Naive B cell (primary cell): ENCODE measurements around the gene PNMA8A. TPM values are rescaled to one million over a fixed set of nuclear protein-coding genes. Genes with fewer than 3 reads are reported as not detected.

Experiments used
- ATAC-seq, 2 donors: fragments of 150-1000 bp; cut with Tn5 transposase; 2 replicates each; pipeline ENCODE4 v1.10.0; 2021; ENCODE audit warnings: low read depth in 2 of 2, mild to moderate bottlenecking in 2 of 2, moderate library complexity in 2 of 2
- DNase-seq: peaks from one replicate; pipeline ENCODE4 v3.0.0; 2022
- H3K27ac Mint-ChIP-seq, 6 donors: one replicate each; pipeline ENCODE4 v1.8.0; 2020 to 2022; ENCODE audit warnings: mild to moderate bottlenecking in 6 of 6, mixed read lengths in 6 of 6, moderate library complexity in 5 of 6, inconsistent platforms in 2 of 6
- H3K27me3 Mint-ChIP-seq, 3 donors: one replicate each; pipeline ENCODE4 v1.8.0; 2021 to 2022; ENCODE audit warnings: mixed read lengths in 3 of 3, mild to moderate bottlenecking in 1 of 3
- H3K36me3 Mint-ChIP-seq, 2 donors: one replicate each; pipeline ENCODE4 v1.8.0; 2020 to 2022; ENCODE audit warnings: mixed read lengths in 2 of 2, inconsistent platforms in 1 of 2, mild to moderate bottlenecking in 1 of 2
- H3K4me1 Mint-ChIP-seq, 3 donors: one replicate each; pipeline ENCODE4 v1.8.0; 2020 to 2022; ENCODE audit warnings: mixed read lengths in 3 of 3, inconsistent platforms in 1 of 3, mild to moderate bottlenecking in 1 of 3, moderate library complexity in 1 of 3
- H3K4me3 Mint-ChIP-seq, 8 donors: one replicate each; pipeline ENCODE4 v1.8.0; 2020 to 2022; ENCODE audit warnings: mild to moderate bottlenecking in 8 of 8, mixed read lengths in 8 of 8, moderate library complexity in 8 of 8, inconsistent platforms in 2 of 8
- H3K9me3 Mint-ChIP-seq, 7 donors: one replicate each; pipeline ENCODE4 v1.8.0; 2020 to 2022; ENCODE audit warnings: mixed read lengths in 7 of 7, mild to moderate bottlenecking in 5 of 7, inconsistent platforms in 2 of 7, moderate library complexity in 1 of 7
- polyA plus RNA-seq, 6 donors: library from polyadenylated mRNA; unstranded; fragments of 300-500 nt; fragmentation: Illumina TruSeq; gene quantifications; one replicate each; pipeline ENCODE4 v1.2.3, GENCODE V29; 2021; ENCODE audit warnings: low read depth in 6 of 6

Gene PNMA8A
- polyA plus RNA-seq, 6 donors from 2014 or later = not detected

GRCh38 chr19:46428239-46429135, 42.9 kb downstream of the PNMA8A start, which contains the start of gene PNMA8C:
Gene PNMA8C (minus strand): TSS chr19:46428936. CDS start chr19:46428359, 577 bp downstream.
- peak within 1 kb of the TSS; percentile 6 to 90 (median 80) for H3K4me3 Mint-ChIP-seq
- peaks cover 55 to 85% (median 62%) of the 10 kb centered on the region in 3 donors for H3K27me3 Mint-ChIP-seq
- H3K9me3 Mint-ChIP-seq = peaks cover 0 to 3% (median 0%) of the 10 kb centered on the region in 7 donors
- peak; percentile 64 to 69 for ATAC-seq
- peak; percentile 20 for DNase-seq
- H3K27ac Mint-ChIP-seq = peak within 1 kb of the TSS in 5 of 6 donors; percentile 61 to 89 (median 72)
- H3K36me3 Mint-ChIP-seq = no peaks in the 10 kb centered on the region
- H3K4me1 Mint-ChIP-seq = peaks cover 25 to 34% (median 30%) of the 10 kb centered on the region in 3 donors

DNA sequence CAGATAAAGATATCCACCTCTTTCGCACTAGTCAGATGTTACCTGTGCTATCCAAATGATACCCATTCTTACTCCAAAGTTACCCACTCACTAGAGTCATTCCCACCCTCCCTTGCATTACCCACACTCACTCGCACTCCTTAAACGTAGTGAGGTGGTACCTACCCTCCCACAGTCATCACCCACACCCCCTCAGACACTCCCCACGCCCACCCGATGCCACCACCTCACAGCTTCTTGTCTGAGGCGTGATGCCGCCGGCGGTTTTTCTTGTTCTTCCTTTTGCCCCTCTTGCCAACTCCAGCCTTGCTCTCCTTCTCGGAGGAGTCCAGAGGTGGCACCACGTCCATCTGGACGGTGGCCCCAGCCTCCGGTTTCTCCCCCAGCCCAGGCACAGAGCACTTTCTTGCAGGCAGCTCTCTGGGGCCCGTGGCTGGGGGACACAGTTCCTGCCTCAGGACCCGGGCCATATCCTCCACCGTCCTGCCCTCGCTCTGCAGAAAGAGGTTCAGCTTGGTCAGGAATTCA, 43.8 kb downstream of the PNMA8A start:
- peaks cover 0 to 3% (median 0%) of the 10 kb centered on the region in 7 donors for H3K9me3 Mint-ChIP-seq
- H3K36me3 Mint-ChIP-seq = no peaks in the 10 kb centered on the region
- peaks cover 25 to 34% (median 30%) of the 10 kb centered on the region in 3 donors for H3K4me1 Mint-ChIP-seq
- no peak for ATAC-seq
- peak overlapping the region in 1 of 6 donors; percentile 61 for H3K27ac Mint-ChIP-seq
- no peak for DNase-seq
- H3K4me3 Mint-ChIP-seq = peak overlapping the region in 5 of 8 donors; percentile 32 to 82 (median 64)
- H3K27me3 Mint-ChIP-seq = peaks cover 63 to 89% (median 69%) of the 10 kb centered on the region in 3 donors

DNA sequence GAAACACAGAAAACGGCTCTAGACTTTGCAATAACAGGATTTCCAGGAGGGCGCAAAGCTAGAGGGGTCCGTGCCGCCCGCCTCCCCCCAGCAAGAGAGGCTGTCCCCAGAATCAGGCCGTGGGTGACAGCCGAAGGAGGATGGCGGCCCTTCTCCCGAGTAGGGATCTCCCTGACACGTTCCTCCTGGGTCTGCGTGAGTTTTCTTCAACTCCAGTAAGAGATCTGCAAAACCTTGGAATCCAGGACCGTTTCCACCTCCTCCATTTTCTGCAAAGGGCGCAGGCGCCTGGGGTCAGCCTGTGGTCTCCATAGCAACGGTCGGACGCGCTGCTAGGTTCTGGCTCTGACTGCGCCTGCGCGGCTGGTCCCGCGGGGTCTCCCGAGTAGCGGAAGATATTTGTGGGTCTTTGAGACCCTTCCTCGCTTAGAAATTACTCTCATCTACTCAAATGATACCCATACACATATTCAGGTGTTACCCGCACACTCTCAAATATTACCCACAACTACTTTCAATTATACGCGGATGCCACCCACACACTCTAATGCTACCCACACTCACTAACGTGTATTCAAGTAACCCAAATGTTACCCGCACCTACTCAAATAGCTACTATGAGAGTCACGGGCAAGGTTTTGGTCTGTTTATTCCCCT, 44.7 kb downstream of the PNMA8A start:
- H3K36me3 Mint-ChIP-seq = no peaks in the 10 kb centered on the region
- no peak for DNase-seq
- ATAC-seq = peak in 1 of 2 donors; percentile 20
- peaks cover 25 to 34% (median 30%) of the 10 kb centered on the region in 3 donors for H3K4me1 Mint-ChIP-seq
- peak overlapping the region in 7 of 8 donors; percentile 1 to 71 (median 65) for H3K4me3 Mint-ChIP-seq
- peaks cover 0 to 3% (median 0%) of the 10 kb centered on the region in 7 donors for H3K9me3 Mint-ChIP-seq
- H3K27ac Mint-ChIP-seq = no peak overlapping the region
- peaks cover 64 to 86% (median 69%) of the 10 kb centered on the region in 3 donors for H3K27me3 Mint-ChIP-seq

- no peak overlapping the region for H3K27ac Mint-ChIP-seq
- H3K4me1 Mint-ChIP-seq = peaks cover 25 to 34% (median 30%) of the 10 kb centered on the region in 3 donors
- H3K9me3 Mint-ChIP-seq = peaks cover 0 to 3% (median 0%) of the 10 kb centered on the region in 7 donors
- H3K27me3 Mint-ChIP-seq = peaks cover 60 to 85% (median 65%) of the 10 kb centered on the region in 3 donors
- no peaks in the 10 kb centered on the region for H3K36me3 Mint-ChIP-seq
- ATAC-seq (no peak), DNase-seq (no peak)
- peak overlapping the region in 7 of 8 donors; percentile 1 to 71 (median 65) for H3K4me3 Mint-ChIP-seq
These were observed 45.3 kb downstream of the PNMA8A start for GRCh38 chr19:46426035-46426505.

- ATAC-seq (no peak), DNase-seq (no peak)
- peaks cover 14 to 21% (median 16%) of the 10 kb centered on the region in 3 donors for H3K4me1 Mint-ChIP-seq
- no peak overlapping the region for H3K4me3 Mint-ChIP-seq
- H3K27me3 Mint-ChIP-seq = peaks cover 42 to 80% (median 51%) of the 10 kb centered on the region in 3 donors
- no peaks in the 10 kb centered on the region for H3K36me3 Mint-ChIP-seq
- H3K27ac Mint-ChIP-seq = no peak overlapping the region
- peaks cover 0 to 3% (median 0%) of the 10 kb centered on the region in 7 donors for H3K9me3 Mint-ChIP-seq
These were observed 48.2 kb downstream of the PNMA8A start for GRCh38 chr19:46423188-46423587.

DNA sequence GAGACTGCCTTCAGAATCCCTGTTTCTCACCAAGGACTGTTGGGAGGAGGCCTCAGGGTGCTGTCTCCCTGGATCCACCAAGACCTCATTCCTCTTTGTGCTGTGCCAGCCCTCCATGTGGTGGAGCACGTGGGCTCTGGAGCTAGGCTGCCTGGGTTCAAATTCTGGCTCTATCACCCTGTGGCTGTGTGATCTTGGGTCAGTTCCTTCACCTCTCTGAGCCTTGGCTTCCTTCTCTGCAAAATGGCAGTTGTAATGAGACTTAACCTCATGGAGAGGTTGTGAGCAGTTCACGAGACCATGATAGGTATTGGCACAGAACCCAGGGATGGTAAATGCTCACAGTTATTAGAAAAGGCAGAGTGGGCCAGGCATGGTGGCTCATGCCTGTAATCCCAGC, 49.0 kb downstream of the PNMA8A start:
- Mint-ChIP-seq H3K36me3 (no peaks in the 10 kb centered on the region), H3K4me1 (peaks cover 9 to 12% (median 12%) of the 10 kb centered on the region in 3 donors), H3K27me3 (peaks cover 39 to 73% (median 42%) of the 10 kb centered on the region in 3 donors), H3K4me3 (no peak overlapping the region), H3K27ac (no peak overlapping the region), H3K9me3 (peaks cover 0 to under 1% (median 0%) of the 10 kb centered on the region in 7 donors)
- no peak for ATAC-seq
- DNase-seq = no peak

DNA sequence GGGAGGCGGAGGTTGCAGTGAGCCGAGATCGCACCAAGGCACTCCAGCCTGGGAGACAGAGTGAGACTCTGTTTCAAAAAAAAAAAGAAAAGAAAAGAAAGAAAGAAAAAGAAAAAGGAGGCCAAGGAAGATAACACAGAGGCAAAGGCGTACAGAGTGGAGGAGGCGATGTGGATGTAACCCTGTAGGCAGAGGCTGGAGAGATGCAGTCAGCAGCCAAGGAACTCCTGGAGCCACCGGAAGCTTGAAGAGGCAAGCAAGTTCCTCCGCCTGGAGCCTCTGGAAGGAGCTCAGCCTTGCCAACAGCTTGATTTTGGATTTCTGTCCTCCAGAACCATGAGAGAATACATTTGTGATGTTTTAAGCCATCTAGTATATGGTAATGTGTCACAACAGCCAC, 51.3 kb downstream of the PNMA8A start:
- Mint-ChIP-seq H3K36me3 (no peaks in the 10 kb centered on the region), H3K27ac (no peak overlapping the region), H3K27me3 (peaks cover 32 to 75% (median 46%) of the 10 kb centered on the region in 3 donors), H3K9me3 (no peaks in the 10 kb centered on the region), H3K4me1 (peaks cover 0 to 9% (median 7%) of the 10 kb centered on the region in 3 donors), H3K4me3 (no peak overlapping the region)
- ATAC-seq = no peak
- DNase-seq = no peak

Other genes starting within 250 kb of the PNMA8A start
- gene IGFL1, start 241.8 kb downstream of the PNMA8A start, polyA plus RNA-seq = not detected
- gene HIF3A, start 174.5 kb downstream of the PNMA8A start, polyA plus RNA-seq = not detected
- gene PPP5C, start 124.5 kb downstream of the PNMA8A start, polyA plus RNA-seq = 10 to 100 TPM; 14.5 to 26.6 (median 19.7) TPM
- gene CCDC8, start 58.0 kb downstream of the PNMA8A start, polyA plus RNA-seq = not detected
- not detected for gene PNMA8C, start 42.6 kb downstream of the PNMA8A start, polyA plus RNA-seq
- gene PNMA8B, start 24.3 kb upstream of the PNMA8A start, polyA plus RNA-seq = 1 to 10 TPM in 1 of 6 donors, under 1 TPM in 3, not detected in 2; 0.05 to 1.3 (median 0.12) TPM
- gene CALM3, start 129.8 kb upstream of the PNMA8A start, polyA plus RNA-seq = 100 to 1,000 TPM; 106 to 118 (median 112) TPM
- gene PTGIR, start 153.5 kb upstream of the PNMA8A start, polyA plus RNA-seq = 1 to 10 TPM in 5 of 6 donors, not detected in 1; 1.3 to 4.5 (median 1.9) TPM
- 10 to 100 TPM in 2 of 6 donors, not detected in 4; 14.1 to 16.1 TPM for gene GNG8, start 164.6 kb upstream of the PNMA8A start, polyA plus RNA-seq
- under 1 TPM in 2 of 6 donors, not detected in 4; 0.11 to 0.30 TPM for gene DACT3, start 189.6 kb upstream of the PNMA8A start, polyA plus RNA-seq
- 100 to 1,000 TPM in 1 of 6 donors, 10 to 100 TPM in 5; 66.7 to 156 (median 72.6) TPM for gene PRKD2, start 245.6 kb upstream of the PNMA8A start, polyA plus RNA-seq